ENCODE results near the gene VARS1.
"Not testable (repeated sequence)": the region's sequence is repeated elsewhere in the genome, so short reads cannot be mapped to it uniquely, and the experiment has no call there.

Gene VARS1

DNA sequence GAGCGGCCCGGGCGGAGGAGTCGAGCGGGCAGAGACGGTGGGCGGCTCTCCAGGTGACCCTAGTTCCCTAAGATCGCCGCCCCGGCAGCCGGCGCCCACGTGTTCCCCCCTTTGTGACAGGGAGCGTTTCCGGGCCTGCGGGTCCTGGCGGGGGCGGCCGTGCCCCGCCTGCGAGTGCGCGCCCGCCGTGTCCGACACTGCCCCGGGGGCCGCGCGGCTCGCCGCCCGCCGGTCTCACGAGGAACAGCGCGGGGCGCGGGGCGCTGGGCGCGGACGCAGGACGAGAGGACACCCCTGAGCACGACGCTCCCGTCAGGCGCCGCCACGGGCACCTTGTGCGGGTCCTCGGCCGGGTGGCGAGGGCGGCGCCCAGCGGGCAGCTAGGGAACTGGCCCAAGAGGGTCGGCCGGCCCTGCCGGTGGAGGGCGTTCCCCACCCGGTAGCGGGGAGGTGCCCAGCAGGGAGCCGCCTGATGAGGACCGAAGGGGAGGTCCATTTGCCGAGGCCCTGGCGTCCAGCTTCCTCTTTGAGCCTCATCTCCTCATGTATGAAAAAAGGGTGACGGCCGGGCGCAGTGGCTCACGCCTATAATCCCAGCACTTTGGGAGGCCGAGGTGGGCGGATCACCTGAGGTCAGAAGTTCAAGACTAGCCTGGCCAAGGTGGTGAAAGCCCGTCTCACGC is at the start of gene VARS1:
Gene VARS1 (minus strand): TSS at position 137 of the 683 bp plus-strand sequence. CDS start 535 bp downstream, outside the sequence.
- DNase-seq (ENCODE audit: low read depth in 1 of 2, low spot score in 1 of 2), result peak; percentile 64 to 76

DNA sequence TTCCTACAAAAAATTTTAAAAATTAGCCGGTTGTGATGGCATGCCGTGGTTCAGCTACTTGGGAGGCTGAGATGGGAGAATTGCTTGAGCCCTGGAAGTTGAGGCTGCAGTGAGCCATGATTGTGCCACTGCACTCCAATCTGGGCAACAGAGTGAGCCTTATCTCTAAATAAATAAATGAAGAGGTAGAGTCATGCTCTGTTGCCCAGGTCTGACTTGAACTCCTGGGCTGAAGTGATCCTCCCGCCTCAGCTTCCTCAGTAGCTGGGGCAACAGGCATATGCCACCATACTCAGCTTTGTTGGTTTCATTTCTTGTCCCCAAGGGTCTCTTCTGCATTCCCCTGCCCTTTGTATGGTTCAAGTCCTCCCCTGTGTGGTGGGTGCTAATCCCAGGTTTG is 49.0 kb upstream of the VARS1 start:
- no peak for DNase-seq (ENCODE audit: low read depth in 1 of 2, low spot score in 1 of 2)

DNA sequence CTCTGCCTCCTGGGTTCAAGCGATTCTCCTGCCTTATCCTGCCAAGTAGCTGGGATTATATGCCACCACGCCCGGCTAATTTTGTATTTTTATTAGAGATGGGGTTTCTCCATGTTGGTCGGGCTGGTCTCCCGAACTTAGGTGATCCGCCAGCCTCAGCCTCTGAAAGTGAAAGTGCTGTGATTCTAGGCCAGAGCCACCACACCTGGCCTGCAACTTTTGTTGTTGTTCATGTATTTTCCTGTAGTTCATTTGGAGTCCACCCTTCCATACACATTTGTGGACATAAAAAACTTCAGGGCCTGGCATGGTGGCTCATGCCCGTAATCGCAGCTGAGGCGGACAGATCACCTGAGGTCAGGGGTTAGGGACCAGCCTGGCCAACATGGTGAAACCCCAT is 46.5 kb upstream of the VARS1 start:
- no peak for DNase-seq (ENCODE audit: low read depth in 1 of 2, low spot score in 1 of 2)

DNA sequence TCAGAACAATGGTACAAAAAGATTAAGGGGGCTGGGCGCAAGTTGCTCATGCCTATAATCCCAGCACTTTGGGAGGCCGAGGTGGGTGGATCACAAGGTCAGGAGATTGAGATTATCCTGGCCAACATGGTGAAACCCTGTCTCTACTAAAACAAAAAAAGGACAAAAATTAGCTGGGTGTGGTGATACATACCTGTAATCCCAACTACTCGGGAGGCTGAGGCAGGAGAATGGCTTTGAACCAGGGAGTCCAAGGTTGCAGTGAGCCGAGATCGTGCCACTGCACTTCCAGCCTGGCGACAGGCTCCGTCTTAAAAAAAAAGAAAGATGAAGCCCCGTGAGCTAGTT is 44.2 kb upstream of the VARS1 start:
- not testable (repeated sequence) for DNase-seq (ENCODE audit: low read depth in 1 of 2, low spot score in 1 of 2)

DNA sequence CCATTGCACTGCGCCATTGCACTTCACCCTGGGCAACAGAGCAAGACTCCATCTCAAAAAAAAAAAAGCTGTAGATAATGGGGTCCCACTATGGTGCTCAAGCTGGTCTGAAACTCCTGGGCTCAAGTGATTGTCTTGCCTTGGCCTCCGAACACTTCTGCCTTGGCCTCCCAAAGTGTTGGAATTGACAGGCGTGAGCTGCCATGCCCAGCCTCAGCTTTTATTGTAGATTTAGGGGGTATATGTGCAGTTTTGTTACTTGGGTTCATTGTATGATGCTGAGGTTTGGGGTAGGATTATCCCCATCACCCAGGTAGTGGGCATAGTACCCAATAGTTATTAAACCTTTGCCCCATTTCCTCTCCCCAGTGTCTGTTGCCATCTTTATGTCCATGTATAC is 43.4 kb upstream of the VARS1 start:
- no peak for DNase-seq (ENCODE audit: low read depth in 1 of 2, low spot score in 1 of 2)

DNA sequence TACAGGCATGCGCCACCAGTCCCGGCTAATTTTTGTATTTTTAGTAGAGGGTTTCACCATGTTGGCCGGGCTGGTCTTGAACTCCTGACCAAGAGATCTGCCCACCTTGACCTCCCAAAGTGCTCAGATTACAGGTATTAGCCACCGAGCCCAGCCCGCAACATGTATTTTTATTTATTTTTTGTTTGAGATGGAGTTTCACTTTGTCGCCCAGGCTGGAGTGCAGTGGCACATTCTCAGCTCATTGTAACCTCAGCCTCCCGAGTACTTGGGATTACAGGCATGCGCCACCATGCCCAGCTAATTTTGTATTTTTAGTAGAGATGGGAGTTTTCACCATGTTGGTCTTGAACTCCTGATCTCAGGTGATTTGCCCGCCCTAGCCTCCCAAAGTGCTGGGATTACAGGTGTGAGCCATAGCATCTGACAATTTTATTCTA is 42.6 kb upstream of the VARS1 start:
- DNase-seq (ENCODE audit: low read depth in 1 of 2, low spot score in 1 of 2), result not testable (repeated sequence)

DNA sequence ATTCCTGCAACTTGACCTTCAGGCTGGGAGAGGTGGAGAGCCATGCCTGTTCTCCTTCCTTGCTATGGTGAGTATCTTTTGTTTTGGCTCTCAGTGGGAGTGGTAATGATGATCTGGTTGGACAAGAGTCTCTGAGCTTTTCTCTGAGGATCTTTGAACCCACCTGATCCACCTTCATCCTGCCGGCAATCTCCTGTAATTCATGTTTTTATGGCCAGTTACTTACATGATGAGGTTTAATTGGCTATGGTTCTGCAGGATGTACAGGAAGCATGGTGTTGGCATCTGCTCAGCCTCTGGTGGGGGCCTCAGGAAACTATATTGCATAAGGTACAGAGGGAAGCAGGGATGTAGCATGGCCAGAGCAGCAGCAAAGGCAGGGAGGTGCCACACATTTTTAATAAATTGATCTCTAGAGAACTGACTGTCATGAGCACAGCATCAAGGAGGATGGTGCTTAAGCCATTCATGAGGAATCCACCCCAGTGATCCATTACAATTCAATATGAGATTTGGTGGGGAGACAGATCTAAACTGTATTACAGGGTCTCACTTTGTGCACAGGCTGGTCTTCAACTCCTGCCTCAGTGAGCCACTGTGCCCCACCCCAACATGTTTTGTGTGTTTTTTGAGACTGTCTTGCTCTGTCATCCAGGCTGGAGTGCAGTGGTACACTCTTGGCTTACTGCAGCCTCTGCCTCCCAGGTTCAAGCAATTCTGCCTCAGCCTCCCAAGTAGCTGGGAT is 42.0 kb upstream of the VARS1 start:
- no peak for DNase-seq (ENCODE audit: low read depth in 1 of 2, low spot score in 1 of 2)

DNA sequence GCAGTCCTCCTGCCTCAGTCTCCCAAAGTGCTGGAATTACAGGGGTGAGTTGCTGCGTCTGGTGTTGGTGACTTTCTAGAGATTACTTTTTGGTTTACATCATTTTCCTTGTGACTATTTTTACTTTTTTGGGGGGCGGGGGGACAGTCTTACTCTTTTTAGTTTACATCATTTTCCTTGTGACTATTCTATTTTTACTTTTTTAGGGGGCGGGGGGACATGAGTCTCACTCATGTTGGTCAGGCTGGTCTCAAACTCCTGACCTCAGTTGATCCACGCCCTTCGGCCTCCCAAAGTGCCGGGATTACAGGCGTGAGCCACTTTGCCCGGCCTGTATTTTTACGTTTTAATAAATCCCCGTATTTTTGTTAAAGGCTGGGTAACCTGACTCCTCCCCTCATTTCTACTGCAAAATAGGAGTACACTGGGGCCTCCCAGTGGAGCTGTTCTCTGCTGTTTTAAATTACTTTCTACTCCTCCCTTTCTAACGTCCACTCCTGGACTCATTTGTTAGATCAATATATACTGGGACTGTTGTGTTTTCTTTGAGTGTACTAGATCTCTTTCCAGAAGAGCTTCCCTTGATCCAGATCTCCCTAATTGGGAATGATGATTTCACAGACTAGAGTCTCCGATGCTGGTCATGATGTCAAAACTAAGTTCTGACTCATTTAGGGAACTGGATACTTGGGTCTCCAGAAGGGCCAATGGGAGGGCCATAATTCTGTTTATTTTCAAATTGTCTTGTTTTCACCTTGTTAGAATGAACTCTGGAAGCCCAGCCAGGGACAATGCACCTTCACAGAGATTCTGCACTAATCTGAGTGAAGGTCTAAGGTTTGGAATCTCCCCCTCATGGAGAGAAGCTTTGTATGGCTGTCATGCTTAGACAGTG is 41.2 kb upstream of the VARS1 start:
- DNase-seq (ENCODE audit: low read depth in 1 of 2, low spot score in 1 of 2), result no peak

DNA sequence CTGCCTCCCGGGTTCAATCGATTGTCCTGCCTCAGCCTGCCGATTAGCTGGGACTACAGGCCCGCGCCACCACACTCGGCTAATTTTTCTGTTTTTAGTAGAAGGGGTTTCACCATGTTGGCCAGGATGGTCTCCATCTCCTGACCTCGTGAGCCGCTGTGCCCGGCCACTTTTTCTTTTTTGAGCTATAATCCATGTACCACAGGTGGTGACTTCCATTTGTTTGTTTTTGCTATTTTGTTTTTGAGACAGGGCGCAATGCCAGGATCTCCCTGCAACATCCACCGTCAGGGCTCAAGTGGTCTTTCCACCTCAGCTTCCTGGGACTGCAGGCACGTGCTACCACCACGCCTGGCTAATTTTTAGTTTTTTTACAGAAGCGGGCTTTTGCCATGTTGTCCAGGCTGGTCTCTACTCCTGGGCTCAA is 40.5 kb upstream of the VARS1 start:
- no peak for DNase-seq (ENCODE audit: low read depth in 1 of 2, low spot score in 1 of 2)

DNA sequence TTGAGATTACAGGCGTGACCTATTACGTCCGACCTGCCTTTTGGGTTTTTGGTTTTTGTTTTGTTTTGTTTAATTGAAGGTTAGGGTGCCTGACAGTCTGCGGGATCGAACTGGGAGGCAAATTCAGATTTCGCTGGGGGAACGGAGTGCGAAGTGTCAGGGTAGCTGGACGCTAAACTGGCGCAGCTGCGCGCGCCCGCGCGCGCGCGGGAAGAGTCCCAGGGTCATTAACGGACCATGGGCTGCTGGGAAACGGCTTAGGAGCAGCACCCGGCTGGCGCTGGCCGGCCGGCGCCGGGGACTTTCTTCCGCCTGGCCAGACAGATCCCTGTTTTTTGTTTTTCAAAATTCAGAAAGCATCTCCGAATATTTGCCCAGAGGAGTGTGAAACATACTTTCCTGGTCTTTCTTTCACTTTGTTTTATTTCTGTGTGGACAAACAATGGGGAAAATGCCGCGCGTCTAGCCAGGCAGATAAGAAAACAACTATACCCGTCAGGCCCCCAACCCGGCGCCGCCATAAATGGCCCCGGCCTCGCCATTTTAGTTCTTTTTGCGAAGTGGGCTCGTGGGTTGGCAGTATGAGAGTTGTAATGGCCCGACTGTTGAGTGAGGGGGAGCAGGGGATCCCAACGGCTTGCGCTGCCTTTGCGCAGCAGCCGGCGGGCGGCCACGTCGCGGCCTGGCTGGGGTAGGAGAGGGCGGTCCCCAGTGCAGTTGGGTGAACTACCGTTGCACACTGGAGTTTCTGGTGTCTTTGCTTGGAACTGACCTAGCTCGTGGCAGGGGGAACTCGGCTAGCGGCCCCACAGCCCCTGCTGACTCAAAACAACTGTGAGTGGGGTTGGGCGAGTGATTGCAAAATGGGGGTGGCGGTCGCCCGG is 39.1 kb upstream of the VARS1 start:
- peak; percentile 66 to 67 for DNase-seq (ENCODE audit: low read depth in 1 of 2, low spot score in 1 of 2)

DNA sequence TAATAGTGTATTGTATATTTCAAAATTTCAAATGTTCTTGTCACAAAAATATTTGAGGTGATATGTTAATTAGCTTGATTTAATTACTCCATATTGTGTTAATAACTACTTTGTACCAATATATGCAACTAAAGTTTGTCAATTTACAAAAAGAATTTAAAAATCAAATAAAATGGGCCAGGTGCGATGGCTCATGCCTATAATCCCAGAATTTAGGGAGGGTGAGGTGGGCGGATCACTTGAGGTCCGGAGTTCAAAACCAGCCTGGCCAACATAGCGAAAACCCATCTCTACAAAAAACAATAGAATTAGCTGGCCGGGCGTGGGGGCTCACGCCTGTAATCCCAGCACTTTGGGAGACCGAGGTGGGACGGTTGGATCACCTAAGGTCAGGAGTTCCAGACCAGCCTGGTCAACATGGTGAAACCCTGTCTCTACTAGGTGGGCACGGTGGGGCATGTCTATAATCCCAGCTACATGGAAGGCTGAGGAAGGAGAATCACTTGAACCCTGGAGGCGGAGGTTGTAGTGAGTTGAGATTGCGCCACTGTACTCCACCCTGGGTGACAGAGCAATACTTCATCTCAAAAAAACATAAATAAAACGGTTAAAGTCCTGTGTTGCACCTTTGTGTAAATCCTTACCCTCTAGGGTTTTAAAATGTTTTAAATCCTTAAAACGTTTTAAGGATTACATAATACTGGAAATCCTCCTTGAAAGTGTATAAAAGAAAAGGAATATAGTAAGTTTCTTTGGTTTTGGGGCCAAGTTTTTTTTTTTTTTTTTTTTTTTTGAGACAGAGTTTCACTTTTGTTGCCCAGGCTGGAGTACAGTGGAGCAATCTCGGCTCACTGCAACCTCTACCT is 36.0 kb upstream of the VARS1 start:
- no peak for DNase-seq (ENCODE audit: low read depth in 1 of 2, low spot score in 1 of 2)

DNA sequence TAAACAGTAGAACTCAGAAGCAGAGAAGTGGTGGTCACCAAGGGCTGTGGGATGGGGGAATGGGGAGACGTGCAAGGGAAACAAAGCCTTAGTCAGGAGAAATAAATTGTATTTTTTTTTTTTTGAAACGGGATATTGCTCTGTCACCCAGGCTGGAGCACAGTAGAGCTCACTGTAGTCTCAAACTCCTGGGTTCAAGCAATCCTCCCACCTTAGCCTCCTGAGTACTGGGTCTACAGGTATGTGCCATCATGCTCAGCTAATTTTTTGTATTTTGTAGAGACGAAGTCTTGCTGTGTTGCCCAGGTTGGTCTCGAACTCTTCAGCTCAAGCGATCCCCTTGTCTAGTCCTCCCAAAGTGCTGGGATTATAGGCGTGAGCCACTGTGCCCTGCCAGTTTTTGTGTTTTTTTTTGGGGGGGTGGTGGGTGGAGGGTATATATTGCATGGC is 35.4 kb upstream of the VARS1 start:
- no peak for DNase-seq (ENCODE audit: low read depth in 1 of 2, low spot score in 1 of 2)

DNA sequence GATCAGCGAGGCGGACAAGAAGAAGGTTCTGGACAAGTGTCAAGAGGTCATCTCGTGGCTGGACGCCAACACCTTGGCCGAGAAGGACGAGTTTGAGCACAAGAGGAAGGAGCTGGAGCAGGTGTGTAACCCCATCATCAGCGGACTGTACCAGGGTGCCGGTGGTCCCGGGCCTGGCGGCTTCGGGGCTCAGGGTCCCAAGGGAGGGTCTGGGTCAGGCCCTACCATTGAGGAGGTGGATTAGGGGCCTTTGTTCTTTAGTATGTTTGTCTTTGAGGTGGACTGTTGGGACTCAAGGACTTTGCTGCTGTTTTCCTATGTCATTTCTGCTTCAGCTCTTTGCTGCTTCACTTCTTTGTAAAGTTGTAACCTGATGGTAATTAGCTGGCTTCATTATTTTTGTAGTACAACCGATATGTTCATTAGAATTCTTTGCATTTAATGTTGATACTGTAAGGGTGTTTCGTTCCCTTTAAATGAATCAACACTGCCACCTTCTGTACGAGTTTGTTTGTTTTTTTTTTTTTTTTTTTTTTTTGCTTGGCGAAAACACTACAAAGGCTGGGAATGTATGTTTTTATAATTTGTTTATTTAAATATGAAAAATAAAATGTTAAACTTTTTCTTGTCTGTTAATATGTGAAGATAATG is 34.2 kb upstream of the VARS1 start:
- DNase-seq (ENCODE audit: low read depth in 1 of 2, low spot score in 1 of 2), result no peak

DNA sequence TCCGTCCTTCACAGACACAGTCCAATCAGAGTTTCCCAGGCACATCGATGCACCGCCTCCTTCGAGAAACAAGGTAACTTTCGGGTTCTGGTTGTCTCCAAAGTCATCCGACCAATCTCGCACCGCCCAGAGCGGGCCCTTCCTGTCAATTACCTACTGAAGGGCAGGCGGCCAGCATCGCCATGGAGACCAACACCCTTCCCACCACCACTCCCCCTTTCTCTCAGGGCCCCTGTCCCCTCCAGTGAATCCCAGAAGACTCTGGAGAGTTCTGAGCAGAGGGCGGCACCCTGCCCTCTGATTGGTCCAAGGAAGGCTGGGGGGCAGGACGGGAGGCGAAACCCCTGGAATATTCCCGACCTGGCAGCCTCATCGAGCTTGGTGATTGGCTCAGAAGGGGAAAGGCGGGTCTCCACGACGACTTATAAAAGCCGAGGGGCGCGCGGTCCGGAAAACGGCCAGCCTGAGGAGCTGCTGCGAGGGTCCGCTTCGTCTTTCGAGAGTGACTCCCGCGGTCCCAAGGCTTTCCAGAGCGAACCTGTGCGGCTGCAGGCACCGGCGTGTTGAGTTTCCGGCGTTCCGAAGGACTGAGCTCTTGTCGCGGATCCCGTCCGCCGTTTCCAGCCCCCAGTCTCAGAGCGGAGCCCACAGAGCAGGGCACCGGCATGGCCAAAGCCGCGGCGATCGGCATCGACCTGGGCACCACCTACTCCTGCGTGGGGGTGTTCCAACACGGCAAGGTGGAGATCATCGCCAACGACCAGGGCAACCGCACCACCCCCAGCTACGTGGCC is 31.9 kb upstream of the VARS1 start, which contains the start of gene HSPA1B:
Gene HSPA1B (plus strand): TSS at position 453 of the 794 bp plus-strand sequence. CDS start 213 bp downstream, at position 666.
- peak; percentile 76 to 81 for DNase-seq (ENCODE audit: low read depth in 1 of 2, low spot score in 1 of 2)

DNA sequence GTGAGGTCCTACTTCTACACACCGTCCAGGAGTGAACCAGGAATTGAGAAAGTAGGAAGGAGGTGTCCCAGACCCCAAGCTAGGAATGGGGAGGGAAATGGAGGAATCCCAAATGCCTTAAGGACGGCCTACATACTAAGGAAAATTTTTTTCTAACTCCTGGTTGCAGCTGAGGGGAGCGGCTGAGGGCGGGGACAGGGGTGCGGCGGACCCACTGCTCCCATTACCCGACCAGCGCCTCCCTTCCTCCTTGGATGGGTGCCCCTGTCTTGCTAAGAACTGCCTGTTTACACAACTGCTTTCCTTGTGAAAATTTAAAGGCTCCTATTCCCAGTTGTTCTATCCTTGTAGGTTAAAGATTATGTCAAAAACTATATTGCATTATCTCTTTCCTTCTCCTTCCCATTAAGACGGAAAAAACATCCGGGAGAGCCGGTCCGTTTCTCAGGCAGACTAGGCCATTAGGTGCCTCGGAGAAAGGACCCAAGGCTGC is 31.3 kb upstream of the VARS1 start:
- DNase-seq (ENCODE audit: low read depth in 1 of 2, low spot score in 1 of 2), result no peak

DNA sequence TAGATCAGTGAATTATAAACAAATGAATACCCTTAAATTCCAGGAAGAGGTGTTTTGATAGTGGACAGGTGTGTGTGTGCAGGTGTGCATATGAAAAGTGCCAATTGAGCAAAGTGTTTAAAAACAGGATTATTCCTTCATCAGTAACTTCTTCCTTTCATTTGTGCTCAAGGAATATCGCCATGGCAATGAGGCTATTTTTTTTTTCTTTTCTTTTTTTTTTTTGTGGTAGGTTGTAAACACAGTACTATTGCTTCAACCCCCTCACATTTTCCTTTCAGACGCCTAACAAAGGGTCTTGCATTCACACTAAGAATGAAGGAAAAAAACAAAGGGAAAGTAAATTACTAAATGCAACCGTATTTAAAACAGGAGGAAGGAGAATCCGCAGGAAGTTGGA is 30.0 kb upstream of the VARS1 start:
- DNase-seq (ENCODE audit: low read depth in 1 of 2, low spot score in 1 of 2), result no peak

DNA sequence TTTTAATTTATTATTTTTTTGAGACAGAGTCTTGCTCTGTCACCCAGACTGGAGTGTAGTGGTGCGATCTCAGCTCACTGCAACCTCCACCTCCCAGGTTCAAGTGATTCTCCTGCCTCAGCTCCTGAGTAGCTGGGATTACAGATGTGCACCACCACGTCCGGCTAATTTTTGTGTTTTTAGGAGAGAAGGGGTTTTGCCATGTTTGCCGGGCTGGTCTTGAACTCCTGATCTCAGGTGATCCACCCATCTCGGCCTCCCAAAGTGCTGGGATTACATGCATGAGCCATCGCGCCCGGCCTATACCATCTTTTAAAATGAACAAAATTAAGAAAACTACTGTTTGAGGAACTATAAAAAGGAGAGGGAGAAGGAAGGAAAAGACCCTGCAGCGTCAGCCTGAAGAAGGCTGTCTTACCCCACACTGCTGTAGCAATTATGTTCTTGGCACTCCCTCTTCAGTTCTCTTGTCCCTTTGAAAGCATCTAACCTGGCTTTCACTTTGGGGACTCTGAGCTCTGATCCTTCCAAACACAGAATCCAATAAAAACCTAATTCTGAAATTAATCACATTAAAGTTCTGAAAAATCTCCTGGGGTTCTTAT is 28.1 kb upstream of the VARS1 start:
- DNase-seq (ENCODE audit: low read depth in 1 of 2, low spot score in 1 of 2), result not testable (repeated sequence)
